ENCODE data around the gene TEX2. TPM values are rescaled to one million over a fixed set of nuclear protein-coding genes. Genes with fewer than 3 reads are reported as not detected.
A peak's percentile ranks its signal among the peaks of the same experiment; 100 is the strongest.
"Not testable (repeated sequence)": the region's sequence is repeated elsewhere in the genome, so short reads cannot be mapped to it uniquely, and the experiment has no call there.

Gene TEX2
- total and polyA plus RNA-seq, 7 experiments from 2014 or later = 7.9 to 24.2 (median 14.4) TPM

DNA sequence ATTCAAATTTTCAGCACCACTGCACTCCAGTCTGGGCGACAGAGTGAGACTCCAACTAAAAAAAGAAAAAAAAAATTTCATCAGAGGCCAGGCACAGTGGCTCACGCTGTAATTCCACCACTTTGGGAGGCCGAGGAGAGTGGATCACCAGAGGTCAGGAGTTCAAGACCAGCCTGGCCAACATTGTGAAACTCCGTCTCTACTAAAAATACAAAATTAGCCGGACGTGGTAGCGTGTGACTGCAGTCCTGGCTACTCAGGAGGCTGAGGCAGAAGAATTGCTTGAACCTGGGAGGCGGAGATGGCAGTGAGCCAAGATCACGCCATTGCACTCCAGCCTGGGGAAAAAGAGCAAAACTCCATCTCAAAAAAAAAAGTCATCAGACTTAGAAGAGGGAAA lies 77.5 kb downstream of the TEX2 start:
- H3K36me3 ChIP-seq (ENCODE audit: control insufficient read depth in 2 of 3, insufficient read depth in 3 of 3, low read length in 3 of 3) = peaks cover 0 to 14% (median 0%) of the 10 kb centered on the region in 3 experiments
- H3K27ac Mint-ChIP-seq; H3K4me3 Mint-ChIP-seq; H3K27me3 Mint-ChIP-seq; H3K4me3 ChIP-seq (ENCODE audit: low read length); H3K9me3 Mint-ChIP-seq; ATAC-seq; H3K27ac ChIP-seq (ENCODE audit: low read depth, low read length); H3K4me1 ChIP-seq (ENCODE audit: control insufficient read depth in 2 of 2, insufficient read depth in 2 of 2, low read length in 2 of 2); DNase-seq; H3K9me3 ChIP-seq (ENCODE audit: control insufficient read depth in 2 of 3, low read length in 3 of 3); intact Hi-C loops (cut with micrococcal nuclease); POLR2A ChIA-PET; H3K27me3 ChIP-seq (ENCODE audit: control insufficient read depth in 2 of 2, insufficient read depth in 2 of 2, low read length in 2 of 2): not testable (repeated sequence)
- CTCF ChIA-PET = interaction anchor here (1.1 kb wide), 1 partner anchor 109 kb away, joined by 3 read pairs; no protein-coding TSS in a partner anchor
- Mint-ChIP-seq H3K36me3 (peaks cover 0 to 35% (median 18%) of the 10 kb centered on the region in 5 donors), H3K4me1 (peaks cover 0 to 10% (median 0%) of the 10 kb centered on the region in 7 donors)

GRCh38 chr17:64185101-64185500 lies 78.0 kb downstream of the TEX2 start:
- no peaks in the 10 kb centered on the region for H3K4me1 ChIP-seq (ENCODE audit: control insufficient read depth in 2 of 2, insufficient read depth in 2 of 2, low read length in 2 of 2)
- intact Hi-C loops (cut with micrococcal nuclease) = no loop called here
- H3K36me3 Mint-ChIP-seq = peaks cover 0 to 40% (median 20%) of the 10 kb centered on the region in 5 donors
- H3K36me3 ChIP-seq (ENCODE audit: control insufficient read depth in 2 of 3, insufficient read depth in 3 of 3, low read length in 3 of 3) = peaks cover 0 to 14% (median 0%) of the 10 kb centered on the region in 3 experiments
- DNase-seq = no peak
- H3K27ac ChIP-seq (ENCODE audit: low read depth, low read length) = no peak overlapping the region
- ChIA-PET POLR2A (interaction anchor here (1.0 kb wide), 1 partner anchor 39 kb away, joined by 4 read pairs; no protein-coding TSS in a partner anchor), CTCF (no interaction called here)
- peaks cover 0 to 10% (median 0%) of the 10 kb centered on the region in 7 donors for H3K4me1 Mint-ChIP-seq
- no peaks in the 10 kb centered on the region for H3K27me3 Mint-ChIP-seq
- no peak overlapping the region for H3K27ac Mint-ChIP-seq
- no peak overlapping the region for H3K4me3 Mint-ChIP-seq
- H3K27me3 ChIP-seq (ENCODE audit: control insufficient read depth in 2 of 2, insufficient read depth in 2 of 2, low read length in 2 of 2) = no peaks in the 10 kb centered on the region
- no peak for ATAC-seq
- H3K9me3 Mint-ChIP-seq = peaks cover 0 to 3% (median 0%) of the 10 kb centered on the region in 11 donors
- H3K4me3 ChIP-seq (ENCODE audit: low read length) = no peak overlapping the region
- H3K9me3 ChIP-seq (ENCODE audit: control insufficient read depth in 2 of 3, low read length in 3 of 3) = no peaks in the 10 kb centered on the region

GRCh38 chr17:64183815-64184214 lies 79.2 kb downstream of the TEX2 start:
- H3K36me3 Mint-ChIP-seq = peaks cover 0 to 45% (median 29%) of the 10 kb centered on the region in 5 donors
- CTCF ChIA-PET = no interaction called here

GRCh38 chr17:64182325-64183012 lies 80.6 kb downstream of the TEX2 start:
- H3K27ac ChIP-seq (ENCODE audit: low read depth, low read length) = no peak overlapping the region
- intact Hi-C loops (cut with micrococcal nuclease) = no loop called here
- Mint-ChIP-seq H3K4me3 (no peak overlapping the region), H3K36me3 (peaks cover 0 to 45% (median 29%) of the 10 kb centered on the region in 5 donors), H3K27me3 (no peaks in the 10 kb centered on the region), H3K27ac (no peak overlapping the region), H3K9me3 (peaks cover 0 to 5% (median 0%) of the 10 kb centered on the region in 11 donors), H3K4me1 (peaks cover 0 to 10% (median 0%) of the 10 kb centered on the region in 7 donors)
- no peak for DNase-seq
- ChIA-PET POLR2A (no interaction called here), CTCF (no interaction called here)
- no peaks in the 10 kb centered on the region for H3K9me3 ChIP-seq (ENCODE audit: control insufficient read depth in 2 of 3, low read length in 3 of 3)
- no peaks in the 10 kb centered on the region for H3K27me3 ChIP-seq (ENCODE audit: control insufficient read depth in 2 of 2, insufficient read depth in 2 of 2, low read length in 2 of 2)
- ATAC-seq = no peak
- no peak overlapping the region for H3K4me3 ChIP-seq (ENCODE audit: low read length)
- H3K36me3 ChIP-seq (ENCODE audit: control insufficient read depth in 2 of 3, insufficient read depth in 3 of 3, low read length in 3 of 3) = peaks cover 0 to 8% (median 0%) of the 10 kb centered on the region in 3 experiments
- no peaks in the 10 kb centered on the region for H3K4me1 ChIP-seq (ENCODE audit: control insufficient read depth in 2 of 2, insufficient read depth in 2 of 2, low read length in 2 of 2)

More at GRCh38 chr17:64183815-64184214, 79.2 kb downstream of the TEX2 start:
- Histone ChIP-seq H3K36me3 (ENCODE audit: control insufficient read depth in 2 of 3, insufficient read depth in 3 of 3, low read length in 3 of 3) (peaks cover 0 to 14% (median 0%) of the 10 kb centered on the region in 3 experiments), H3K4me1 (ENCODE audit: control insufficient read depth in 2 of 2, insufficient read depth in 2 of 2, low read length in 2 of 2) (no peaks in the 10 kb centered on the region), H3K27me3 (ENCODE audit: control insufficient read depth in 2 of 2, insufficient read depth in 2 of 2, low read length in 2 of 2) (no peaks in the 10 kb centered on the region), H3K27ac (ENCODE audit: low read depth, low read length) (no peak overlapping the region), H3K4me3 (ENCODE audit: low read length) (no peak overlapping the region), H3K9me3 (ENCODE audit: control insufficient read depth in 2 of 3, low read length in 3 of 3) (no peaks in the 10 kb centered on the region)
- H3K27me3 Mint-ChIP-seq = no peaks in the 10 kb centered on the region
- H3K4me1 Mint-ChIP-seq = peaks cover 0 to 10% (median 0%) of the 10 kb centered on the region in 7 donors
- peaks cover 0 to 5% (median 0%) of the 10 kb centered on the region in 11 donors for H3K9me3 Mint-ChIP-seq
- ATAC-seq (peak; percentile 63), DNase-seq (peak in 1 of 9 donors; percentile 26)
- intact Hi-C loops (cut with micrococcal nuclease) = no loop called here
- no peak overlapping the region for H3K4me3 Mint-ChIP-seq
- no peak overlapping the region for H3K27ac Mint-ChIP-seq
- POLR2A ChIA-PET = interaction anchor here (1.0 kb wide), 1 partner anchor 38 kb away, joined by 4 read pairs; no protein-coding TSS in a partner anchor

DNA sequence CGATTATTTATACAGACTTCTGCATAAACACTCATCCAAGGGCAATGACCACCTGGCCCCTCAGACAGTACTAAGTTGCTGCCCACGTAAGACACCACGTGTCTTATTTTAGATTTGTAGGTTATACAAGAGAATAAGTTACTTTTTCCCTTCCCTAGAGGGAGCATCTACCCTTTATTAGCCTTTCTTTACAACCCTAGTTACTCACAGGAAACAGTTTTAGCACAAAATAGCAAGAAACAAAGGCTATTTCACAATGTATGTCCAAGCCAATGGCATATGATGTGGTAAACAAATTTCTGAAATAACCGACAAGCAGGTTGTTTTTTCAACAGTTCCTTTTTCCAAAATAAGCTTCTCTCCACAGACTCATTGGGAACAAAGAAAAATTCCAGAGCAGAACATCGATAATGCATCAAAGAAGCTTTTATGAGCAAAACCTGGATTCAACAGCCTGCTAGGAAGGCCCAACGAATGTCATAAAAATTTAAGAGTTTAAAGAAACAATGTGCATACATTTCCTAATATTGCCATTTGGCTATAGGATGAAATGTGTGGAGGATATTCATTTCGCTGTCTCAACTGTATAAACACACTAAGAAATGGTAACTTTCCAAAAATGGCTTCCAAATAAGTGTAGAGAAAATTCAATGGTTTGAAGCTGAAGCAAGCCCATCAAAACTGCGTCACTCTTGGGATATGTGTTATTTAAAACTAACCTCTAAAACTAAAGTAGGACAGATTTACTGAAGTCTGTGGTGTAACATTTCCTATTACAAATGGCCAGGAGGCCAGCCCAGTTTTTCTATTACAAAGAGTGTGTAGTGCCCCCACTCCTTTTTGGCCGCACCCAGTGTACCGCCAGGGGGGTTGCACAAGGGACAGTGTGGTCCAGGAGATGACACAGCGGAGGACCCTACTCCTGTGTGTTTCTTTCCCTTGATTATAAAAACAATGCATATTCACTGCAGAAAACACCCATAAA lies 82.7 kb downstream of the TEX2 start:
- no peaks in the 10 kb centered on the region for H3K9me3 ChIP-seq (ENCODE audit: control insufficient read depth in 2 of 3, low read length in 3 of 3)
- Mint-ChIP-seq H3K9me3 (peaks cover 0 to 5% (median 0%) of the 10 kb centered on the region in 11 donors), H3K27ac (peak overlapping the region in 1 of 9 donors; percentile 3), H3K36me3 (peaks cover 0 to 41% (median 24%) of the 10 kb centered on the region in 5 donors), H3K4me3 (no peak overlapping the region), H3K27me3 (no peaks in the 10 kb centered on the region), H3K4me1 (peaks cover 0 to 10% (median 0%) of the 10 kb centered on the region in 7 donors)
- peaks cover 0 to 19% (median 0%) of the 10 kb centered on the region in 3 experiments for H3K36me3 ChIP-seq (ENCODE audit: control insufficient read depth in 2 of 3, insufficient read depth in 3 of 3, low read length in 3 of 3)
- H3K27ac ChIP-seq (ENCODE audit: low read depth, low read length) = no peak overlapping the region
- H3K27me3 ChIP-seq (ENCODE audit: control insufficient read depth in 2 of 2, insufficient read depth in 2 of 2, low read length in 2 of 2) = no peaks in the 10 kb centered on the region
- ATAC-seq (peak; percentile 48), DNase-seq (no peak)
- no peaks in the 10 kb centered on the region for H3K4me1 ChIP-seq (ENCODE audit: control insufficient read depth in 2 of 2, insufficient read depth in 2 of 2, low read length in 2 of 2)
- H3K4me3 ChIP-seq (ENCODE audit: low read length) = no peak overlapping the region
- intact Hi-C loops (cut with micrococcal nuclease) = no loop called here
- ChIA-PET CTCF (no interaction called here), POLR2A (interaction anchor here (0.7 kb wide), 1 partner anchor 91 kb away, joined by 3 read pairs; no protein-coding TSS in a partner anchor)

DNA sequence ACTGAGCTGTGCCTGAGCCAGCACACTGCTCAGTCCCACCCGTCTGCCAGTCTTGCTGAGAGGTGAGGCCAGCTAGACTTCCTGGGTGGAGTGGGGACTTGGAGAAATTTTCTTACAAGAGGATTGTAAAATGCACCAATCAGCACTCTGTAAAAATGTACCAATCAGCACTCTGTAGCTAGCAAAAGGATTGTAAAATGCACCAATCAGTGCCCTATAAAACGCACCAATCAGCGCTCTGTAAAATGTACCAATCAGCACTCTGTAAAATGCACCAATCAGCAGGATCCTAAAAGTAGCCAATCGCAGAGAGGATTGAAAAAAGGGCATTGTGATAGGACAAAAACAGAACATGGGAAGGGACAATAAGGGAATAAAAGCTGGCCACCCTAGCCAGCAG lies 84.0 kb downstream of the TEX2 start:
- H3K4me1 Mint-ChIP-seq; ATAC-seq; H3K4me3 Mint-ChIP-seq; DNase-seq; H3K27ac Mint-ChIP-seq; H3K4me1 ChIP-seq (ENCODE audit: control insufficient read depth in 2 of 2, insufficient read depth in 2 of 2, low read length in 2 of 2); H3K9me3 Mint-ChIP-seq; H3K27me3 Mint-ChIP-seq; H3K4me3 ChIP-seq (ENCODE audit: low read length); H3K27me3 ChIP-seq (ENCODE audit: control insufficient read depth in 2 of 2, insufficient read depth in 2 of 2, low read length in 2 of 2); intact Hi-C loops (cut with micrococcal nuclease); H3K27ac ChIP-seq (ENCODE audit: low read depth, low read length); H3K9me3 ChIP-seq (ENCODE audit: control insufficient read depth in 2 of 3, low read length in 3 of 3): not testable (repeated sequence)
- peaks cover 0 to 36% (median 24%) of the 10 kb centered on the region in 5 donors for H3K36me3 Mint-ChIP-seq
- peaks cover 0 to 33% (median 0%) of the 10 kb centered on the region in 3 experiments for H3K36me3 ChIP-seq (ENCODE audit: control insufficient read depth in 2 of 3, insufficient read depth in 3 of 3, low read length in 3 of 3)
- CTCF ChIA-PET = interaction anchor here (0.6 kb wide), 1 partner anchor 45 kb away, joined by 3 read pairs; no protein-coding TSS in a partner anchor
- POLR2A ChIA-PET = interaction anchor here (0.6 to 1.7 kb wide), 3 partner anchors 11 to 32 kb away, joined by 4 to 5 read pairs (median 5); no protein-coding TSS in a partner anchor

All from naive thymus-derived CD4-positive, alpha-beta T cell (primary cell).